CD4-positive, alpha-beta T cell treated with Interleukin-4 for 4 hours (primary cell): ENCODE data around the gene ATF3.
"Not testable (repeated sequence)": the region's sequence is repeated elsewhere in the genome, so short reads cannot be mapped to it uniquely, and the experiment has no call there.

ENCODE experiments used
- DNase-seq: peaks from one replicate; pipeline ENCODE4 v3.0.0-alpha.2; 2020

The ATF3 gene

GRCh38 chr1:212655668-212656440 is 47.3 kb downstream of the ATF3 start:
- DNase-seq, result no peak

GRCh38 chr1:212656730-212657129 is 48.2 kb downstream of the ATF3 start:
- no peak for DNase-seq

GRCh38 chr1:212658250-212658649 is 49.7 kb downstream of the ATF3 start:
- DNase-seq, result not testable (repeated sequence)

GRCh38 chr1:212664409-212665199 is 56.0 kb downstream of the ATF3 start:
- no peak for DNase-seq

- peak; percentile 64 for DNase-seq
These were observed 56.9 kb downstream of the ATF3 start for GRCh38 chr1:212665241-212666115.

GRCh38 chr1:212666116-212666775 is 57.7 kb downstream of the ATF3 start:
- DNase-seq, result no peak

GRCh38 chr1:212667223-212668139 is 58.9 kb downstream of the ATF3 start:
- peak; percentile 25 for DNase-seq

- DNase-seq, result no peak
These were observed 59.9 kb downstream of the ATF3 start for GRCh38 chr1:212668477-212668876.

GRCh38 chr1:212669102-212669501 is 60.5 kb downstream of the ATF3 start:
- DNase-seq, result no peak

- DNase-seq, result no peak
These were observed 61.0 kb downstream of the ATF3 start for GRCh38 chr1:212669600-212669999.

GRCh38 chr1:212670301-212670700 is 61.7 kb downstream of the ATF3 start:
- DNase-seq, result no peak
